Epithelial cell of proximal tubule (primary cell): ENCODE data around the gene SORCS1. TPM values are rescaled to one million over a fixed set of nuclear protein-coding genes. Genes with fewer than 3 reads are reported as not detected.

Source experiments
- DNase-seq: peaks from one replicate; pipeline ENCODE4 v3.0.0-alpha.2; 2011; ENCODE audit warnings: low read depth
- H3K4me3 ChIP-seq: 2 replicates; pipeline ENCODE4 v1.5.1; 2011; ENCODE audit warnings: low read depth, mild to moderate bottlenecking, low read length
- CTCF ChIP-seq: conservative IDR thresholded peaks from 2 replicates; pipeline ENCODE4 v1.5.1; 2012; ENCODE audit warnings: low read depth, mild to moderate bottlenecking, low read length
- total RNA-seq: library from RNA; depleted of rRNA; stranded (reverse); fragments of >200 nt; gene quantifications from 2 replicates; pipeline ENCODE4 v1.2.3, GENCODE V29; 2015

Gene SORCS1
- total RNA-seq, 1 donor from 2014 or later = 0.06 TPM

GRCh38 chr10:106908225-106908624 lies 256.3 kb downstream of the SORCS1 start:
- DNase-seq = no peak
- TF ChIP-seq CTCF = no peak
- H3K4me3 ChIP-seq = no peak overlapping the region

- H3K4me3 ChIP-seq = no peak overlapping the region
- no peak for DNase-seq
- TF ChIP-seq CTCF = no peak
Observed at GRCh38 chr10:106904209-106904608, 260.3 kb downstream of the SORCS1 start.

GRCh38 chr10:106903180-106903579 lies 261.3 kb downstream of the SORCS1 start:
- DNase-seq = no peak
- TF ChIP-seq CTCF = no peak
- no peak overlapping the region for H3K4me3 ChIP-seq

- no peak for TF ChIP-seq CTCF
- DNase-seq = no peak
- H3K4me3 ChIP-seq = no peak overlapping the region
Observed at GRCh38 chr10:106900016-106900652, 264.4 kb downstream of the SORCS1 start.

- no peak for TF ChIP-seq CTCF
- DNase-seq = no peak
- H3K4me3 ChIP-seq = no peak overlapping the region
Observed at GRCh38 chr10:106898446-106898845, 266.1 kb downstream of the SORCS1 start.

GRCh38 chr10:106897719-106898118 lies 266.8 kb downstream of the SORCS1 start:
- no peak overlapping the region for H3K4me3 ChIP-seq
- no peak for DNase-seq
- no peak for TF ChIP-seq CTCF

GRCh38 chr10:106894692-106895091 lies 269.8 kb downstream of the SORCS1 start:
- H3K4me3 ChIP-seq = no peak overlapping the region
- no peak for DNase-seq
- no peak for TF ChIP-seq CTCF
